ENCODE measurements around the gene ANXA1. TPM values are rescaled to one million over a fixed set of nuclear protein-coding genes. Genes with fewer than 3 reads are reported as not detected.

The ANXA1 gene
- total and polyA plus RNA-seq, 10 of the 15 experiments (the other 5 are each of a cell fraction or from before 2014, with no cell fraction given): 6.6 to 30.1 (median 12.6) TPM

GRCh38 chr9:73146111-73146815 is 5.4 kb upstream of the ANXA1 start:
- Histone ChIP-seq H3K4me2 (ENCODE audit: control insufficient read depth, insufficient read depth) (no peak overlapping the region), H3K27me3 (replicated peaks in 1 of 2; ENCODE audit: control insufficient read depth in 2 of 2, insufficient read depth in 2 of 2, low read length in 1 of 2) (no peaks in the 10 kb centered on the region), H3K36me3 (ENCODE audit: control insufficient read depth in 2 of 2, insufficient read depth in 2 of 2, low read length in 1 of 2) (no peaks in the 10 kb centered on the region), H2AFZ (ENCODE audit: control insufficient read depth, low read depth, low read length) (no peak overlapping the region), H3K9me3 (replicated peaks; ENCODE audit: control insufficient read depth, insufficient read depth, low read length) (no peaks in the 10 kb centered on the region), H3K27ac (ENCODE audit: control insufficient read depth, insufficient read depth) (no peak overlapping the region), H3K9ac (ENCODE audit: control insufficient read depth, insufficient read depth, low read length) (no peak overlapping the region), H3K79me2 (ENCODE audit: control insufficient read depth, insufficient read depth, low read length) (no peaks in the 10 kb centered on the region), H3K4me3 (no peak overlapping the region), H3K4me1 (ENCODE audit: control insufficient read depth, insufficient read depth, low read length) (peaks cover 10% of the 10 kb centered on the region), H4K20me1 (ENCODE audit: control insufficient read depth, insufficient read depth) (no peaks in the 10 kb centered on the region)
- intact Hi-C loops (cut with micrococcal nuclease; ENCODE audit: unreplicated experiment) (no loop called here), in situ Hi-C loops (cut with MboI) (no loop called here)
- no peak for FAIRE-seq
- no peak for DNase-seq (ENCODE audit: low read depth, low spot score)
- ChIA-PET POLR2A (no interaction called here), SMC1A (ENCODE audit: uncharacterized antibody, unreplicated experiment) (interaction anchor here (1.0 to 3.4 kb wide), 5 partner anchors 9 to 33 kb away, joined by 3 to 13 read pairs (median 5); no protein-coding TSS in a partner anchor), CTCF (interaction anchor here (0.9 to 2.8 kb wide), 3 partner anchors 9 to 15 kb away, joined by 3 to 18 read pairs (median 3); no protein-coding TSS in a partner anchor), RAD21 (ENCODE audit: unreplicated experiment) (interaction anchor here (0.8 kb wide), 1 partner anchor 1630 kb away, joined by 3 read pairs; no protein-coding TSS in a partner anchor)
- WGBS (ENCODE audit: insufficient coverage, insufficient replicate concordance, low lambda C conversion rate, missing lambda C conversion rate): 45% methylated on average over 2 of the region's 2 CpGs
- BruUV-seq (replicated peaks): no TSS peak
- no peak for ATAC-seq
- TF ChIP-seq PML (IDR thresholded peaks at IDR 0.05; ENCODE audit: low read length): no peak
- TF ChIP-seq, protein P1, sequence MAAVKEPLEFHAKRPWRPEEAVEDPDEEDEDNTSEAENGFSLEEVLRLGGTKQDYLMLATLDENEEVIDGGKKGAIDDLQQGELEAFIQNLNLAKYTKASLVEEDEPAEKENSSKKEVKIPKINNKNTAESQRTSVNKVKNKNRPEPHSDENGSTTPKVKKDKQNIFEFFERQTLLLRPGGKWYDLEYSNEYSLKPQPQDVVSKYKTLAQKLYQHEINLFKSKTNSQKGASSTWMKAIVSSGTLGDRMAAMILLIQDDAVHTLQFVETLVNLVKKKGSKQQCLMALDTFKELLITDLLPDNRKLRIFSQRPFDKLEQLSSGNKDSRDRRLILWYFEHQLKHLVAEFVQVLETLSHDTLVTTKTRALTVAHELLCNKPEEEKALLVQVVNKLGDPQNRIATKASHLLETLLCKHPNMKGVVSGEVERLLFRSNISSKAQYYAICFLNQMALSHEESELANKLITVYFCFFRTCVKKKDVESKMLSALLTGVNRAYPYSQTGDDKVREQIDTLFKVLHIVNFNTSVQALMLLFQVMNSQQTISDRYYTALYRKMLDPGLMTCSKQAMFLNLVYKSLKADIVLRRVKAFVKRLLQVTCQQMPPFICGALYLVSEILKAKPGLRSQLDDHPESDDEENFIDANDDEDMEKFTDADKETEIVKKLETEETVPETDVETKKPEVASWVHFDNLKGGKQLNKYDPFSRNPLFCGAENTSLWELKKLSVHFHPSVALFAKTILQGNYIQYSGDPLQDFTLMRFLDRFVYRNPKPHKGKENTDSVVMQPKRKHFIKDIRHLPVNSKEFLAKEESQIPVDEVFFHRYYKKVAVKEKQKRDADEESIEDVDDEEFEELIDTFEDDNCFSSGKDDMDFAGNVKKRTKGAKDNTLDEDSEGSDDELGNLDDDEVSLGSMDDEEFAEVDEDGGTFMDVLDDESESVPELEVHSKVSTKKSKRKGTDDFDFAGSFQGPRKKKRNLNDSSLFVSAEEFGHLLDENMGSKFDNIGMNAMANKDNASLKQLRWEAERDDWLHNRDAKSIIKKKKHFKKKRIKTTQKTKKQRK (IDR thresholded peaks at IDR 0.05; ENCODE audit: low read depth, low read length): no peak
- TF ChIP-seq BRCA1 (IDR thresholded peaks at IDR 0.05; ENCODE audit: low read depth, low read length): no peak
- no peak for TF ChIP-seq CBFB (IDR thresholded peaks at IDR 0.05; ENCODE audit: low read depth)
- no peak for TF ChIP-seq FOXK2 (IDR thresholded peaks at IDR 0.05)
- no peak for TF ChIP-seq ETV6 (conservative IDR thresholded peaks at IDR 0.05 in 1 of 2, IDR thresholded peaks at IDR 0.05 in 1 of 2; ENCODE audit: borderline replicate concordance in 1 of 2, low read depth in 1 of 2)
- TF ChIP-seq TARDBP (IDR thresholded peaks at IDR 0.05; ENCODE audit: borderline replicate concordance): no peak
- no peak for TF ChIP-seq BCL11A (IDR thresholded peaks at IDR 0.05; ENCODE audit: low read depth, low read length)
- no peak for TF ChIP-seq CHD4 (IDR thresholded peaks at IDR 0.05)
- TF ChIP-seq, protein P2, sequence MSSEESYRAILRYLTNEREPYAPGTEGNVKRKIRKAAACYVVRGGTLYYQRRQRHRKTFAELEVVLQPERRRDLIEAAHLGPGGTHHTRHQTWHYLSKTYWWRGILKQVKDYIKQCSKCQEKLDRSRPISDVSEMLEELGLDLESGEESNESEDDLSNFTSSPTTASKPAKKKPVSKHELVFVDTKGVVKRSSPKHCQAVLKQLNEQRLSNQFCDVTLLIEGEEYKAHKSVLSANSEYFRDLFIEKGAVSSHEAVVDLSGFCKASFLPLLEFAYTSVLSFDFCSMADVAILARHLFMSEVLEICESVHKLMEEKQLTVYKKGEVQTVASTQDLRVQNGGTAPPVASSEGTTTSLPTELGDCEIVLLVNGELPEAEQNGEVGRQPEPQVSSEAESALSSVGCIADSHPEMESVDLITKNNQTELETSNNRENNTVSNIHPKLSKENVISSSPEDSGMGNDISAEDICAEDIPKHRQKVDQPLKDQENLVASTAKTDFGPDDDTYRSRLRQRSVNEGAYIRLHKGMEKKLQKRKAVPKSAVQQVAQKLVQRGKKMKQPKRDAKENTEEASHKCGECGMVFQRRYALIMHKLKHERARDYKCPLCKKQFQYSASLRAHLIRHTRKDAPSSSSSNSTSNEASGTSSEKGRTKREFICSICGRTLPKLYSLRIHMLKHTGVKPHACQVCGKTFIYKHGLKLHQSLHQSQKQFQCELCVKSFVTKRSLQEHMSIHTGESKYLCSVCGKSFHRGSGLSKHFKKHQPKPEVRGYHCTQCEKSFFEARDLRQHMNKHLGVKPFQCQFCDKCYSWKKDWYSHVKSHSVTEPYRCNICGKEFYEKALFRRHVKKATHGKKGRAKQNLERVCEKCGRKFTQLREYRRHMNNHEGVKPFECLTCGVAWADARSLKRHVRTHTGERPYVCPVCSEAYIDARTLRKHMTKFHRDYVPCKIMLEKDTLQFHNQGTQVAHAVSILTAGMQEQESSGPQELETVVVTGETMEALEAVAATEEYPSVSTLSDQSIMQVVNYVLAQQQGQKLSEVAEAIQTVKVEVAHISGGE (CRISPR knock-in tag; IDR thresholded peaks at IDR 0.05): no peak
- TF ChIP-seq NFXL1 (IDR thresholded peaks at IDR 0.05; ENCODE audit: borderline replicate concordance): no peak
- TF ChIP-seq PAX5 (IDR thresholded peaks at IDR 0.05; ENCODE audit: borderline replicate concordance, low read depth, low read length): no peak
- TF ChIP-seq HDAC2 (IDR thresholded peaks at IDR 0.05): no peak
- TF ChIP-seq SMAD5 (IDR thresholded peaks at IDR 0.05; ENCODE audit: low read depth): no peak
- no peak for TF ChIP-seq LARP7 (IDR thresholded peaks at IDR 0.05)
- TF ChIP-seq RUNX3 (IDR thresholded peaks at IDR 0.05; ENCODE audit: low read length): no peak

Data from GM12878 (cell line).